Muscle of leg (tissue), 11 donors: Measurements from ENCODE around the gene PIP5K1B. TPM values are rescaled to one million over a fixed set of nuclear protein-coding genes. Genes with fewer than 3 reads are reported as not detected.

Experiments used
- DNase-seq: peaks from one replicate; pipeline ENCODE4 v3.0.0; 2013
- H3K27ac ChIP-seq: one replicate; pipeline ENCODE4 v1.5.1; 2013; ENCODE audit warnings: mild to moderate bottlenecking, low read length, control low read depth
- H3K27me3 ChIP-seq: one replicate; pipeline ENCODE4 v1.6.1; 2013; ENCODE audit warnings: low read length; ENCODE audit not compliant: control insufficient read depth, insufficient read depth
- H3K36me3 ChIP-seq: one replicate; pipeline ENCODE4 v1.6.1; 2013; ENCODE audit warnings: low read length; ENCODE audit not compliant: control insufficient read depth, insufficient read depth
- H3K4me1 ChIP-seq: one replicate; pipeline ENCODE4 v1.6.1; 2013; ENCODE audit warnings: low read length; ENCODE audit not compliant: control insufficient read depth, insufficient read depth
- H3K4me3 ChIP-seq: one replicate; pipeline ENCODE4 v1.5.1; 2013; ENCODE audit warnings: low read length, control low read depth
- H3K9me3 ChIP-seq: replicated peaks from 2 replicates; pipeline ENCODE4 v1.6.1; 2013; ENCODE audit warnings: low read depth, low read length; ENCODE audit not compliant: control insufficient read depth
- WGBS: methylation state at CpG from one replicate; pipeline ENCODE4 v1.1.5; 2013; ENCODE audit warnings: missing lambda C conversion rate; ENCODE audit not compliant: insufficient coverage; 5-methylcytosine and 5-hydroxymethylcytosine counted together
- polyA plus RNA-seq, 8 donors: library from polyadenylated mRNA; unstranded; fragments of 120-200 nt; gene quantifications; one replicate each; pipeline versions ENCODE4 v1.2.1 to v1.2.3, GENCODE V29; 2013; ENCODE audit warnings: inconsistent platforms in 1 of 8, low replicate concordance in 1 of 8; ENCODE audit not compliant: insufficient read length in 8 of 8, insufficient read depth in 1 of 8
- total RNA-seq: library from RNA; stranded (reverse); fragments of 120-200 nt; gene quantifications from one replicate; pipeline ENCODE4 v1.2.4, GENCODE V29; 2013

Gene PIP5K1B
- total and polyA plus RNA-seq, 9 donors: 0.91 to 3.1 (median 1.3) TPM

GRCh38 chr9:69058101-69058500, 353.1 kb downstream of the PIP5K1B start:
- Histone ChIP-seq H3K9me3 (no peaks in the 10 kb centered on the region), H3K27me3 (no peaks in the 10 kb centered on the region), H3K4me3 (no peak overlapping the region), H3K4me1 (no peaks in the 10 kb centered on the region), H3K27ac (no peak overlapping the region), H3K36me3 (peaks cover 26% of the 10 kb centered on the region)
- no CpG with 5 or more reads among the region's 2 CpGs for WGBS
- no peak for DNase-seq

Other genes with a start within 250 kb of the PIP5K1B start
- 0.09 TPM for gene TMEM252, start 164.4 kb upstream of the PIP5K1B start, total RNA-seq
- 1 to 10 TPM; 1.1 to 2.4 (median 1.4) TPM for gene TMEM252, start 164.4 kb upstream of the PIP5K1B start, polyA plus RNA-seq